HepG2 (cell line): Measurements from ENCODE around the gene IFNK. TPM values are rescaled to one million over a fixed set of nuclear protein-coding genes. Genes with fewer than 3 reads are reported as not detected.

Experiments
- ATAC-seq: fragments of 200-7000 bp; cut with Tn5 transposase; 3 replicates; pipeline ENCODE4 v1.9.1; 2020; ENCODE audit warnings: mild to moderate bottlenecking, moderate library complexity
- Bru-seq: library from RNA; stranded (reverse); fragments of 400-500 nt; gene quantifications from one replicate; lab custom pipeline; 2021; lab: Mats Ljungman, UMichigan
- BruChase-seq, 2 experiments: library from RNA; stranded (reverse); fragments of 400-500 nt; gene quantifications; one replicate each; lab custom pipeline; 2021; lab: Mats Ljungman, UMichigan
- BruUV-seq: library from RNA; stranded (reverse); fragments of 400-500 nt; replicated peaks from 2 replicates; lab custom pipeline; 2021; lab: Mats Ljungman, UMichigan
- CTCF ChIA-PET: fragments of 300-600 bp; formaldehyde crosslinking; extraction: SDS; loops from one replicate; lab custom pipeline; 2021; ENCODE audit warnings: low total read pairs, inconsistent platforms, low intra/inter-chr PET ratio; lab: Yijun Ruan, JAX
- POLR2A ChIA-PET: fragments of 350-600 bp; sonication (Branson Sonifier 250); formaldehyde crosslinking; loops from one replicate; lab custom pipeline; 2020; ENCODE audit warnings: antibody characterized with exemption, inconsistent platforms; lab: Yijun Ruan, JAX
- DNase-seq: peaks from one replicate; pipeline ENCODE4 v3.0.0-alpha.2; 2015; ENCODE audit warnings: low spot score
- FAIRE-seq: peaks from 3 replicates; lab custom pipeline; 2011; peaks lifted over from hg19 to GRCh38; lab: Jason Lieb, UNC
- H2AFZ ChIP-seq: one replicate; pipeline ENCODE4 v1.6.1; 2011; ENCODE audit warnings: low read length, inconsistent platforms
- H3K27ac ChIP-seq: fragments of 300-600 bp; 3 replicates; pipeline ENCODE4 v1.8.0; 2011; ENCODE audit warnings: mixed run types, mild to moderate bottlenecking, mixed read lengths, low read length, inconsistent platforms; ENCODE audit not compliant: insufficient read depth; ENCODE audit errors: extremely low read length
- H3K27me3 ChIP-seq, 2 experiments: fragments of 200-600 bp in 1 of 2; 2 replicates in 1 of 2; 3 replicates in 1 of 2; pipeline versions ENCODE4 v1.6.0 to v1.8.0; 2011; ENCODE audit warnings: low read length in 2 of 2, mild to moderate bottlenecking in 2 of 2, moderate library complexity in 2 of 2, inconsistent platforms in 1 of 2; ENCODE audit not compliant: insufficient read depth in 2 of 2, control insufficient read depth in 1 of 2
- H3K36me3 ChIP-seq, 2 experiments: fragments of 200-600 bp in 1 of 2; replicated peaks in 1 of 2; 2 replicates in 1 of 2; 3 replicates in 1 of 2; pipeline versions ENCODE4 v1.5.1 to v1.8.0; 2011; ENCODE audit warnings: low read length in 2 of 2, inconsistent platforms in 1 of 2; ENCODE audit not compliant: insufficient read depth in 2 of 2, control insufficient read depth in 1 of 2
- H3K4me1 ChIP-seq: 2 replicates; pipeline ENCODE4 v1.5.1; 2012; ENCODE audit warnings: low read length, inconsistent platforms; ENCODE audit not compliant: insufficient read depth
- H3K4me2 ChIP-seq: 2 replicates; pipeline ENCODE4 v1.6.0; 2011; ENCODE audit warnings: low read depth, low read length, inconsistent platforms
- H3K4me3 ChIP-seq, 3 experiments: fragments of 200-600 bp in 1 of 3; sonication (generic), shearing (Covaris generic) in 1 of 3; replicated peaks in 1 of 3; 2 replicates each; pipeline ENCODE4 v1.5.1; 2011 to 2016; ENCODE audit warnings: low read length in 3 of 3, inconsistent platforms in 2 of 3, low read depth in 2 of 3, mild to moderate bottlenecking in 2 of 3, control low read depth in 1 of 3, mixed read lengths in 1 of 3; ENCODE audit not compliant: insufficient read depth in 1 of 3
- H3K79me2 ChIP-seq: one replicate; pipeline ENCODE4 v1.6.1; 2011; ENCODE audit warnings: low read length, inconsistent platforms; ENCODE audit not compliant: insufficient read depth
- H3K9ac ChIP-seq: 2 replicates; pipeline ENCODE4 v1.6.0; 2011; ENCODE audit warnings: mild to moderate bottlenecking, low read depth, low read length, inconsistent platforms; ENCODE audit not compliant: insufficient read depth
- H3K9me3 ChIP-seq: 2 replicates; pipeline ENCODE4 v1.5.1; 2012; ENCODE audit warnings: mild to moderate bottlenecking, low read length
- H4K20me1 ChIP-seq: 2 replicates; pipeline ENCODE4 v1.6.0; 2011; ENCODE audit warnings: inconsistent platforms, mild to moderate bottlenecking, low read length, moderate library complexity; ENCODE audit not compliant: insufficient read depth
- CCAR2 ChIP-seq: fragments of 200-400 bp; formaldehyde crosslinking; optimal IDR thresholded peaks from 2 replicates; pipeline ENCODE3; 2018; ENCODE audit warnings: low read depth, mild to moderate bottlenecking, low read length, moderate library complexity
- CHD4 ChIP-seq: fragments of 200-600 bp; sonication (generic); IDR thresholded peaks from 2 replicates; pipeline ENCODE4 v1.7.0; 2017; ENCODE audit warnings: mild to moderate bottlenecking, low read length, borderline replicate concordance
- DDIT3 ChIP-seq: sonication (generic); formaldehyde crosslinking; IDR thresholded peaks from 2 replicates; pipeline ENCODE4 v1.4.0; 2020; ENCODE audit warnings: mild to moderate bottlenecking, missing genetic modification reagents
- FOSL2 ChIP-seq: sonication (generic); formaldehyde crosslinking; IDR thresholded peaks from 2 replicates; pipeline ENCODE4 v1.4.0; 2020; ENCODE audit warnings: missing genetic modification reagents
- MAF1 ChIP-seq: sonication (generic); formaldehyde crosslinking; IDR thresholded peaks from 2 replicates; pipeline ENCODE4 v1.5.0; 2020; ENCODE audit warnings: missing genetic modification reagents, borderline replicate concordance
- MIXL1 ChIP-seq: IDR thresholded peaks from 2 replicates; pipeline ENCODE4 v1.6.1; 2016
- MXD3 ChIP-seq: IDR thresholded peaks from 2 replicates; pipeline ENCODE4 v1.6.1; 2016; ENCODE audit warnings: mild to moderate bottlenecking, missing biosample characterization, missing genetic modification reagents
- RFX5 ChIP-seq: IDR thresholded peaks from 2 replicates; pipeline ENCODE4 v1.6.1; 2011; ENCODE audit warnings: low read depth, low read length, improper control_type of control experiment
- SIN3B ChIP-seq: fragments of 150-350 bp; IDR thresholded peaks from 2 replicates; pipeline ENCODE4 v1.6.1; 2014; ENCODE audit warnings: low read length
- TARDBP ChIP-seq: sonication (generic); formaldehyde crosslinking; IDR thresholded peaks from 2 replicates; pipeline ENCODE4 v1.8.0; 2022; ENCODE audit warnings: mild to moderate bottlenecking, missing genetic modification reagents
- ZNF143 ChIP-seq: sonication (generic); formaldehyde crosslinking; IDR thresholded peaks from 2 replicates; pipeline ENCODE4 v1.4.0; 2020; ENCODE audit warnings: missing genetic modification reagents
- ZNF343 ChIP-seq: sonication (generic); formaldehyde crosslinking; IDR thresholded peaks from 2 replicates; pipeline ENCODE4 v1.4.0; 2020; ENCODE audit warnings: mild to moderate bottlenecking, missing genetic modification reagents
- ZNF354B ChIP-seq: sonication (generic); formaldehyde crosslinking; IDR thresholded peaks from 2 replicates; pipeline ENCODE4 v1.8.0; 2022; ENCODE audit warnings: mild to moderate bottlenecking, missing genetic modification reagents
- ZNF460 ChIP-seq: sonication (generic); formaldehyde crosslinking; IDR thresholded peaks from 2 replicates; pipeline ENCODE4 v1.5.1; 2020; ENCODE audit warnings: missing genetic modification reagents, mild to moderate bottlenecking, borderline replicate concordance
- ZNF563 ChIP-seq: sonication (generic); formaldehyde crosslinking; IDR thresholded peaks from 2 replicates; pipeline ENCODE4 v1.8.0; 2022; ENCODE audit warnings: mild to moderate bottlenecking, moderate library complexity, missing genetic modification reagents
- ZNF567 ChIP-seq: sonication (generic); formaldehyde crosslinking; IDR thresholded peaks from 2 replicates; pipeline ENCODE4 v1.8.1; 2023; ENCODE audit warnings: mild to moderate bottlenecking, missing genetic modification reagents, borderline replicate concordance
- ZNF792 ChIP-seq: IDR thresholded peaks from 2 replicates; pipeline ENCODE4 v1.6.1; 2016
- ZSCAN22 ChIP-seq: sonication (generic); formaldehyde crosslinking; IDR thresholded peaks from 2 replicates; pipeline ENCODE4 v1.4.0; 2020; ENCODE audit warnings: mild to moderate bottlenecking, missing genetic modification reagents
- WGBS: methylation state at CpG from one replicate; pipeline ENCODE4 v1.1.6; 2017; ENCODE audit warnings: low lambda C conversion rate; 5-methylcytosine and 5-hydroxymethylcytosine counted together
- in situ Hi-C: cut with HindIII; loops from 2 replicates; pipeline ENCODE4 v1.10.0; 2017; ENCODE audit warnings: low pct_unique_long_range_greater_than_20kb; ENCODE audit not compliant: extremely low pct_ligation_motif_present
- intact Hi-C: fragments of 100-400 bp; cut with micrococcal nuclease; formaldehyde crosslinking; loops from one replicate; pipeline ENCODE4 v1.10.0; 2022; ENCODE audit not compliant: unreplicated experiment
- long read RNA-seq, 2 experiments: library from RNA in 1 of 2; library from polyadenylated mRNA in 1 of 2; stranded (forward) in 1 of 2; unstranded in 1 of 2; transcript quantifications; one replicate each; pipeline ENCODE4 v2.0.0, GENCODE V29; 2019 to 2022
- polyA minus RNA-seq, 3 experiments: library from RNA; depleted of rRNA, polyadenylated mRNA; stranded (reverse); fragments of >200 nt; gene quantifications; 2 replicates each; pipeline ENCODE4 v1.2.3, GENCODE V29; 2011; ENCODE audit warnings: low replicate concordance in 1 of 3
- polyA plus RNA-seq, 8 experiments: library from polyadenylated mRNA; depleted of rRNA in 3 of 8; stranded (reverse) in 7 of 8; unstranded in 1 of 8; fragments of >200 nt; fragmentation: Illumina TruSeq in 4 of 8; extraction: Trizol in 4 of 8; gene quantifications; 2 replicates each; pipeline versions ENCODE4 v1.2.1 to v1.2.3, GENCODE V29; 2011 to 2016; ENCODE audit warnings: low read depth in 4 of 8, missing spikeins in 1 of 8, mixed read lengths in 1 of 8; ENCODE audit not compliant: insufficient read depth in 1 of 8
- total RNA-seq, 5 experiments: library from RNA; depleted of rRNA; stranded (reverse); fragments of >200 nt; fragmentation: Illumina TruSeq; extraction: Trizol; gene quantifications; 2 replicates each; pipeline ENCODE4 v1.2.3, GENCODE V29; 2016; ENCODE audit warnings: low read depth in 1 of 5

Gene IFNK, protein sequence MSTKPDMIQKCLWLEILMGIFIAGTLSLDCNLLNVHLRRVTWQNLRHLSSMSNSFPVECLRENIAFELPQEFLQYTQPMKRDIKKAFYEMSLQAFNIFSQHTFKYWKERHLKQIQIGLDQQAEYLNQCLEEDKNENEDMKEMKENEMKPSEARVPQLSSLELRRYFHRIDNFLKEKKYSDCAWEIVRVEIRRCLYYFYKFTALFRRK
- total RNA-seq (2016; rRNA removed; fragmentation: Illumina TruSeq; extraction: Trizol) = not detected in 2 replicates
- total RNA-seq (2016; cell fraction: cytosol; rRNA removed; fragmentation: Illumina TruSeq; extraction: Trizol; ENCODE audit: low read depth) = not detected in 2 replicates
- total RNA-seq (2016; cell fraction: insoluble cytoplasmic fraction; rRNA removed; fragmentation: Illumina TruSeq; extraction: Trizol) = not detected in 2 replicates
- total RNA-seq (2016; cell fraction: membrane; rRNA removed; fragmentation: Illumina TruSeq; extraction: Trizol) = not detected in 2 replicates
- total RNA-seq (2016; cell fraction: nucleus; rRNA removed; fragmentation: Illumina TruSeq; extraction: Trizol) = not detected in 2 replicates
- not detected in 2 replicates for polyA plus RNA-seq (2011; rRNA removed)
- not detected in 2 replicates for polyA plus RNA-seq (2011; cell fraction: cytosol; rRNA removed)
- polyA plus RNA-seq (2011; cell fraction: nucleus; rRNA removed) = not detected in 2 replicates
- polyA plus RNA-seq (2012) = not detected in 2 replicates
- polyA plus RNA-seq (2016; cell fraction: cytosol; fragmentation: Illumina TruSeq; extraction: Trizol; ENCODE audit: low read depth) = not detected in 2 replicates
- polyA plus RNA-seq (2016; cell fraction: insoluble cytoplasmic fraction; fragmentation: Illumina TruSeq; extraction: Trizol; ENCODE audit: low read depth) = not detected in 2 replicates
- not detected in 2 replicates for polyA plus RNA-seq (2016; cell fraction: membrane; fragmentation: Illumina TruSeq; extraction: Trizol; ENCODE audit: low read depth)
- polyA plus RNA-seq (2016; cell fraction: nucleus; fragmentation: Illumina TruSeq; extraction: Trizol; ENCODE audit: insufficient read depth, low read depth) = not detected in 2 replicates
- polyA minus RNA-seq (2011; rRNA and poly(A)+ RNA removed; ENCODE audit: low replicate concordance) = not detected in 2 replicates
- polyA minus RNA-seq (2011; cell fraction: cytosol; rRNA and poly(A)+ RNA removed) = not detected in 2 replicates
- not detected in 2 replicates for polyA minus RNA-seq (2011; cell fraction: nucleus; rRNA and poly(A)+ RNA removed)
- Bru-seq, nascent RNA = not detected
- BruChase-seq, experiment 1, labeled RNA remaining after a 6-hour chase = not detected
- not detected for BruChase-seq, experiment 2, labeled RNA remaining after a 2-hour chase
- long read RNA-seq, experiment 1 = 0 reads
- long read RNA-seq, experiment 2 = 0 reads

DNA sequence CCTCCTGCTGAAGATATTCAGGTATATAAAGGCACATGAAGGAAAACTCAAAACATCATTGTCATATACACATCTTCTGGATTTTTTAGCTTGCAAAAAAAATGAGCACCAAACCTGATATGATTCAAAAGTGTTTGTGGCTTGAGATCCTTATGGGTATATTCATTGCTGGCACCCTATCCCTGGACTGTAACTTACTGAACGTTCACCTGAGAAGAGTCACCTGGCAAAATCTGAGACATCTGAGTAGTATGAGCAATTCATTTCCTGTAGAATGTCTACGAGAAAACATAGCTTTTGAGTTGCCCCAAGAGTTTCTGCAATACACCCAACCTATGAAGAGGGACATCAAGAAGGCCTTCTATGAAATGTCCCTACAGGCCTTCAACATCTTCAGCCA is at the start of gene IFNK:
Gene IFNK (plus strand): TSS at position 55 of the 400 bp plus-strand sequence. CDS start 47 bp downstream, at position 102.
- Histone ChIP-seq H3K9ac (no peak within 1 kb of the TSS), H3K79me2 (no peaks in the 10 kb centered on the region), H3K36me3 (no peaks in the 10 kb centered on the region), H3K4me3 (no peak within 1 kb of the TSS), H3K27me3 (peaks cover 7 to 22% of the 10 kb centered on the region in 2 experiments; a peak in 3 of 5 replicates), H3K4me2 (no peak within 1 kb of the TSS), H3K27ac (no peak within 1 kb of the TSS), H4K20me1 (no peaks in the 10 kb centered on the region), H3K4me1 (peaks cover 8% of the 10 kb centered on the region), H2AFZ (no peak within 1 kb of the TSS), H3K9me3 (no peaks in the 10 kb centered on the region)
- TF ChIP-seq CHD4 (no peak), TARDBP (CRISPR knock-in tag) (no peak), CCAR2 (no peak), ZSCAN22 (no peak), ZNF567 (no peak), SIN3B (no peak), ZNF343 (CRISPR knock-in tag) (no peak), MXD3 (no peak), ZNF792 (CRISPR knock-in tag) (no peak), FOSL2 (CRISPR knock-in tag) (no peak), RFX5 (no peak), DDIT3 (CRISPR knock-in tag) (no peak), ZNF563 (no peak), ZNF460 (CRISPR knock-in tag) (no peak), ZNF143 (CRISPR knock-in tag) (no peak), MIXL1 (CRISPR knock-in tag) (no peak), ZNF354B (CRISPR knock-in tag) (no peak), MAF1 (CRISPR knock-in tag) (no peak)
- FAIRE-seq = no peak
- 9% methylated on average over 2 of the region's 2 CpGs for WGBS
- in situ Hi-C loops (no loop called here), intact Hi-C loops (no loop called here)
- ATAC-seq = no peak
- ChIA-PET POLR2A (no interaction called here), CTCF (no interaction called here)
- no peak for DNase-seq
- BruUV-seq = no TSS peak
